Measurements from ENCODE around the gene AFF3.
"Not testable (repeated sequence)": the region's sequence is repeated elsewhere in the genome, so short reads cannot be mapped to it uniquely, and the experiment has no call there.

AFF3 gene

GRCh38 chr2:99662761-99663341 is 479.5 kb downstream of the AFF3 start:
- DNase-seq (ENCODE audit: low spot score) (no peak), ATAC-seq (ENCODE audit: low read depth) (peak; percentile 48; the same call in 1 of the 3 replicates)

DNA sequence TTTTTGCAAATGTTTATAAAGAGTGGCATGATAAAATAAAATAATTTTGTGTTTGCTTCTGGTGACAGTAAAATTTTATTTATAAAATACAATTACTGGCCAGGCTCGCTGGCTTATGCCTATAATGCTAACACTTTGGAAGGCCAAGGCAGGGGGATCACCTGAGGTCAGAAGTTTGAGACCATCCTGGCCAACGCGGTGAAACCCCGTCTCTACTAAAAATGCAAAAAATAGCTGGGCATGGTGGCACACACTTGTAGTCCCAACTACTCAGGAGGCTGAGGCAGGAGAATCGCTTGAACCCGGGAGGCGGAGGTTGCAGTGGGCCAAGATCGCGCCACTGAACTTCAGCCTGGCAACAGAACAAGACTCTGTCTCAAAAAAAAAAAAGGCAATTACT is 480.6 kb downstream of the AFF3 start:
- ATAC-seq (ENCODE audit: low read depth); H3K27ac ChIP-seq (ENCODE audit: poor library complexity, severe bottlenecking); H3K4me1 ChIP-seq (ENCODE audit: insufficient read depth, poor library complexity, severe bottlenecking); H3K4me3 ChIP-seq (ENCODE audit: severe bottlenecking); DNase-seq (ENCODE audit: low spot score); H3K9me3 ChIP-seq (ENCODE audit: severe bottlenecking); H3K36me3 ChIP-seq (ENCODE audit: low read depth); H3K27me3 ChIP-seq (ENCODE audit: insufficient read depth, poor library complexity, severe bottlenecking): not testable (repeated sequence)

More at GRCh38 chr2:99662761-99663341, 479.5 kb downstream of the AFF3 start:
- no peaks in the 10 kb centered on the region for H3K4me1 ChIP-seq (ENCODE audit: insufficient read depth, poor library complexity, severe bottlenecking)
- no peaks in the 10 kb centered on the region for H3K27me3 ChIP-seq (ENCODE audit: insufficient read depth, poor library complexity, severe bottlenecking)
- no peak for TF ChIP-seq CTCF (IDR thresholded peaks at IDR 0.05; ENCODE audit: poor library complexity, severe bottlenecking)
- no peak overlapping the region for H3K4me3 ChIP-seq (ENCODE audit: severe bottlenecking)
- no peaks in the 10 kb centered on the region for H3K9me3 ChIP-seq (ENCODE audit: severe bottlenecking)
- no peaks in the 10 kb centered on the region for H3K36me3 ChIP-seq (ENCODE audit: low read depth)
- no peak overlapping the region for H3K27ac ChIP-seq (ENCODE audit: poor library complexity, severe bottlenecking)

DNA sequence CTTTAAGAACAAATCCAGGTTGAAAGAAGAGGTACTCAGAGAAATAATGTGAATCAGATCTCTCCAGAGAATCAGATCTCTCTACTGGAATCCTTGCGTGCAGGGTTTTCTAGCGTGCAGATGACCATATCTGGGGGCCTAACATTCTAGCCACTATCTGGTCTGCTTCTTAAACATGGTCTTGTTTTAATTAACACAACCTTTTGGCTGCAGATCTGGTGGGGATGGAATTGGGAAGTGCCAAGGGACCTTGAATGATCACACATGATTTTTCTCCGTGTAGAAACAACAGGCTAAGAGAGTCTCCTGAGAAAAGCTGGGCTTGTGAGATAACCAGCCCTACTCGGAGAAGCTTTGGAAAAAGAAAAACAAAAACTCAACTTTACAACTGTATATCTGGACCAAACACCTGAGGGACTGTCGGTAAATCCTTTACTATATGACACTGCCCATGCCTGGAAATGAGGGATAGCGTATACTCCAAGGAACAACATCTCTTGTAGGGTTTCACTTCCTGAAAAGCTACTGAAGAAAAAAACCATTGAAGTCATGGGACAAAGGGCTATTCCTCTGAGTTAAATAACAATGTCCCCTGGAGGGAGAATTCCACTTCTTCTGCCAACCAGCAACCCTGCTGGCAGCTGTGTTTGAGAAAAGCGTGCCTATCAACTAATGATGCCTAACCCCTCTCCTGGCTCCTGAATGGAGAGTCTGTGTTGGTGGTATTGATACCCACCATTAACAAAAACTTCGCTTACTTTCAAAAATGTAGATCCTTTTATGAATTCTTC is 481.6 kb downstream of the AFF3 start:
- Histone ChIP-seq H3K27me3 (ENCODE audit: insufficient read depth, poor library complexity, severe bottlenecking) (no peaks in the 10 kb centered on the region), H3K4me3 (ENCODE audit: severe bottlenecking) (no peak overlapping the region), H3K9me3 (ENCODE audit: severe bottlenecking) (no peaks in the 10 kb centered on the region), H3K27ac (ENCODE audit: poor library complexity, severe bottlenecking) (no peak overlapping the region), H3K36me3 (ENCODE audit: low read depth) (no peaks in the 10 kb centered on the region), H3K4me1 (ENCODE audit: insufficient read depth, poor library complexity, severe bottlenecking) (no peaks in the 10 kb centered on the region)
- TF ChIP-seq CTCF (IDR thresholded peaks at IDR 0.05; ENCODE audit: poor library complexity, severe bottlenecking): no peak
- DNase-seq (ENCODE audit: low spot score): no peak
- no peak for ATAC-seq (ENCODE audit: low read depth)

GRCh38 chr2:99659874-99660273 is 482.5 kb downstream of the AFF3 start:
- Histone ChIP-seq H3K4me1 (ENCODE audit: insufficient read depth, poor library complexity, severe bottlenecking) (no peaks in the 10 kb centered on the region), H3K36me3 (ENCODE audit: low read depth) (no peaks in the 10 kb centered on the region), H3K4me3 (ENCODE audit: severe bottlenecking) (no peak overlapping the region), H3K27me3 (ENCODE audit: insufficient read depth, poor library complexity, severe bottlenecking) (no peaks in the 10 kb centered on the region), H3K9me3 (ENCODE audit: severe bottlenecking) (no peaks in the 10 kb centered on the region), H3K27ac (ENCODE audit: poor library complexity, severe bottlenecking) (no peak overlapping the region)
- no peak for ATAC-seq (ENCODE audit: low read depth)
- TF ChIP-seq CTCF (IDR thresholded peaks at IDR 0.05; ENCODE audit: poor library complexity, severe bottlenecking): no peak
- no peak for DNase-seq (ENCODE audit: low spot score)

DNA sequence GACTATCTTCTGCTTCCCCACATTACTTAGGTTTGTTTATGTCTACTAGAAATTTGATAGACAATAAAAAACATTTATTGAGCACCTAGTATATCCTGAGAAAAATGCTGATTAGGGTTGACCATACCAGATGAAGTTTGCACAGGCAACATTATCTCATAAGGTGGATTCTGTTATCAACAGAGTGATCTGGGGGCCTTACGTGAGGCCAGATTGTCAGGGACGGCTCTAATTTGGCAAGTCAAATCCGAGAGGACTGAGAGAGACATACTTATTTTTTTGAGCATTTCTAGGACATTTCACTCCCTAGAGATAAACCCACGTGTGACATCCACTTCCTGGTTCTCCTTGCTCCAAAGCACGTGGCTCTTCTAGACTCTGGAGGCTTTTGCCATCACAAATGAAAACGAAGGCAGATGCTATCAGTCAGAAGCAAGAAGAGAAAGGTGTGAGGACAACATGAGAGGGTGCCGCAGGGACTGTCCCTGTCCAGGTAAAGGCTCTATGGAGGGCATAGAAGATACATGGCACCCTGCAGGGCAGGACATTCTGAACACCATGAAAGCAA is 484.6 kb downstream of the AFF3 start:
- Histone ChIP-seq H3K27me3 (ENCODE audit: insufficient read depth, poor library complexity, severe bottlenecking) (no peaks in the 10 kb centered on the region), H3K36me3 (ENCODE audit: low read depth) (no peaks in the 10 kb centered on the region), H3K27ac (ENCODE audit: poor library complexity, severe bottlenecking) (no peak overlapping the region), H3K4me1 (ENCODE audit: insufficient read depth, poor library complexity, severe bottlenecking) (no peaks in the 10 kb centered on the region), H3K9me3 (ENCODE audit: severe bottlenecking) (no peaks in the 10 kb centered on the region), H3K4me3 (ENCODE audit: severe bottlenecking) (no peak overlapping the region)
- DNase-seq (ENCODE audit: low spot score): no peak
- no peak for ATAC-seq (ENCODE audit: low read depth)
- no peak for TF ChIP-seq CTCF (IDR thresholded peaks at IDR 0.05; ENCODE audit: poor library complexity, severe bottlenecking)

Data from RWPE2 (cell line).